IMR-90 (cell line): Measurements from ENCODE around the gene UNC79. TPM values are rescaled to one million over a fixed set of nuclear protein-coding genes. Genes with fewer than 3 reads are reported as not detected.

Source experiments
- ATAC-seq: fragments of 200-7000 bp; cut with Tn5 transposase; 2 replicates; pipeline ENCODE4 v1.9.1; 2020; ENCODE audit warnings: low read depth, mild to moderate bottlenecking, moderate library complexity
- BruUV-seq: library from RNA; stranded (reverse); fragments of 400-500 nt; replicated peaks from 2 replicates; lab custom pipeline; 2021; lab: Mats Ljungman, UMichigan
- CTCF ChIA-PET: fragments of 300-600 bp; formaldehyde crosslinking; extraction: SDS; loops from one replicate; lab custom pipeline; 2021; ENCODE audit warnings: antibody characterized with exemption; lab: Yijun Ruan, JAX
- POLR2A ChIA-PET: fragments of 300-600 bp; sonication (Branson Sonifier 250); formaldehyde crosslinking; loops from one replicate; lab custom pipeline; 2022; ENCODE audit warnings: antibody characterized with exemption; ENCODE audit not compliant: unreplicated experiment; lab: Charles Lee
- DNase-seq: peaks from one replicate; pipeline ENCODE4 v3.0.0; 2013
- H2AFZ ChIP-seq: replicated peaks from 2 replicates; pipeline ENCODE3; 2013; ENCODE audit warnings: low read length, mild to moderate bottlenecking; ENCODE audit not compliant: poor library complexity
- H2AK5ac ChIP-seq: 2 replicates; pipeline ENCODE4 v1.6.1; 2013; ENCODE audit warnings: low read depth, low read length, inconsistent platforms
- H2AK9ac ChIP-seq: replicated peaks from 2 replicates; pipeline ENCODE3; 2013; ENCODE audit warnings: mild to moderate bottlenecking, low read depth, low read length, moderate library complexity; ENCODE audit not compliant: poor library complexity
- H2BK120ac ChIP-seq: 2 replicates; pipeline ENCODE4 v1.6.1; 2013; ENCODE audit warnings: low read depth, low read length, inconsistent platforms
- H2BK15ac ChIP-seq: 3 replicates; pipeline ENCODE4 v1.6.1; 2013; ENCODE audit warnings: low read depth, low read length, inconsistent platforms
- H2BK20ac ChIP-seq: 2 replicates; pipeline ENCODE4 v1.6.1; 2013; ENCODE audit warnings: low read depth, mild to moderate bottlenecking, inconsistent platforms, low read length, moderate library complexity
- H2BK5ac ChIP-seq: 2 replicates; pipeline ENCODE4 v1.6.1; 2013; ENCODE audit warnings: mild to moderate bottlenecking, low read depth, low read length, inconsistent platforms; ENCODE audit not compliant: poor library complexity, severe bottlenecking
- H3K14ac ChIP-seq: replicated peaks from 2 replicates; pipeline ENCODE4 v1.6.1; 2013; ENCODE audit warnings: low read depth, low read length, inconsistent platforms
- H3K18ac ChIP-seq: 2 replicates; pipeline ENCODE4 v1.6.1; 2013; ENCODE audit warnings: low read depth, low read length, control low read depth
- H3K23ac ChIP-seq: 2 replicates; pipeline ENCODE4 v1.6.1; 2013; ENCODE audit warnings: low read depth, low read length, inconsistent platforms
- H3K27ac ChIP-seq: 2 replicates; pipeline ENCODE4 v1.5.1; 2013; ENCODE audit warnings: mild to moderate bottlenecking, control low read depth, low read length; ENCODE audit not compliant: insufficient read depth
- H3K27me3 ChIP-seq: 2 replicates; pipeline ENCODE4 v1.6.1; 2013; ENCODE audit warnings: low read length; ENCODE audit not compliant: control insufficient read depth, insufficient read depth
- H3K36me3 ChIP-seq: 2 replicates; pipeline ENCODE4 v1.6.1; 2013; ENCODE audit warnings: low read length, mixed read lengths; ENCODE audit not compliant: control insufficient read depth, insufficient read depth
- H3K4ac ChIP-seq: 2 replicates; pipeline ENCODE4 v1.6.1; 2013; ENCODE audit warnings: low read depth, low read length, inconsistent platforms
- H3K4me1 ChIP-seq: 2 replicates; pipeline ENCODE4 v1.6.1; 2013; ENCODE audit warnings: low read length, mixed read lengths; ENCODE audit not compliant: control insufficient read depth, insufficient read depth
- H3K4me2 ChIP-seq: 2 replicates; pipeline ENCODE4 v1.6.1; 2013; ENCODE audit warnings: low read depth, mild to moderate bottlenecking, control low read depth, low read length, moderate library complexity
- H3K4me3 ChIP-seq: 2 replicates; pipeline ENCODE4 v1.5.1; 2013; ENCODE audit warnings: low read depth, mild to moderate bottlenecking, control low read depth, low read length, moderate library complexity; ENCODE audit not compliant: insufficient read depth
- H3K56ac ChIP-seq: 2 replicates; pipeline ENCODE4 v1.6.1; 2013; ENCODE audit warnings: low read length, inconsistent platforms; ENCODE audit not compliant: insufficient read depth; ENCODE audit errors: extremely low read depth
- H3K79me1 ChIP-seq, 2 experiments: 2 replicates each; pipeline ENCODE4 v1.6.1; 2013; ENCODE audit warnings: low read length in 2 of 2, inconsistent platforms in 1 of 2, low read depth in 1 of 2
- H3K9ac ChIP-seq: 2 replicates; pipeline ENCODE4 v1.6.1; 2013; ENCODE audit warnings: low read depth, low read length, control low read depth
- H3K9me1 ChIP-seq: 2 replicates; pipeline ENCODE4 v1.6.1; 2013; ENCODE audit warnings: low read length, inconsistent platforms; ENCODE audit not compliant: insufficient read depth
- H3K9me3 ChIP-seq: 2 replicates; pipeline ENCODE4 v1.6.1; 2013; ENCODE audit warnings: low read length; ENCODE audit not compliant: control insufficient read depth, insufficient read depth
- H4K20me1 ChIP-seq: 2 replicates; pipeline ENCODE4 v1.6.1; 2013; ENCODE audit warnings: low read length, inconsistent platforms; ENCODE audit not compliant: insufficient read depth
- H4K5ac ChIP-seq: 2 replicates; pipeline ENCODE4 v1.6.1; 2013; ENCODE audit warnings: mild to moderate bottlenecking, low read depth, low read length, control low read depth
- H4K8ac ChIP-seq, 2 experiments: 2 replicates each; pipeline ENCODE4 v1.6.1; 2013; ENCODE audit warnings: low read depth in 2 of 2, low read length in 2 of 2, control low read depth in 1 of 2, inconsistent platforms in 1 of 2
- H4K91ac ChIP-seq: 2 replicates; pipeline ENCODE4 v1.6.1; 2013; ENCODE audit warnings: low read depth, low read length, inconsistent platforms; ENCODE audit not compliant: insufficient read depth
- CHD1 ChIP-seq: IDR thresholded peaks from 2 replicates; pipeline ENCODE4 v1.6.1; 2012; ENCODE audit warnings: low read depth, low read length, improper control_type of control experiment
- MAFK ChIP-seq: IDR thresholded peaks from 2 replicates; pipeline ENCODE4 v1.6.1; 2012; ENCODE audit warnings: low read depth, low read length, improper control_type of control experiment
- MAZ ChIP-seq: IDR thresholded peaks from 2 replicates; pipeline ENCODE4 v1.6.1; 2012; ENCODE audit warnings: low read depth, mild to moderate bottlenecking, low read length, improper control_type of control experiment, moderate library complexity, borderline replicate concordance
- MXI1 ChIP-seq: IDR thresholded peaks from 2 replicates; pipeline ENCODE4 v1.6.1; 2012; ENCODE audit warnings: low read depth, mild to moderate bottlenecking, low read length, moderate library complexity, borderline replicate concordance
- NFE2L2 ChIP-seq: fragments of 150-350 bp; IDR thresholded peaks from 2 replicates; pipeline ENCODE4 v1.6.1; 2016; ENCODE audit warnings: low read depth, mild to moderate bottlenecking, low read length
- POLR2A ChIP-seq: IDR thresholded peaks from 2 replicates; pipeline ENCODE4 v1.6.1; 2012; ENCODE audit warnings: mild to moderate bottlenecking, low read depth, low read length
- RFX5 ChIP-seq: IDR thresholded peaks from 2 replicates; pipeline ENCODE4 v1.8.0; 2012; ENCODE audit warnings: low read depth, mild to moderate bottlenecking, low read length, moderate library complexity
- WGBS, 2 experiments: methylation state at CpG; one replicate each; pipeline versions ENCODE4 v1.1.5 to v1.1.7; 2013; ENCODE audit warnings: missing lambda C conversion rate in 2 of 2; ENCODE audit not compliant: insufficient read length in 1 of 2; ENCODE audit errors: extremely low coverage in 2 of 2; 5-methylcytosine and 5-hydroxymethylcytosine counted together
- dilution Hi-C: fragments of 300-500 bp; cut with HindIII; formaldehyde crosslinking; loops from one replicate; pipeline ENCODE4 v1.14.3; 2018; ENCODE audit warnings: low sequenced_read_pairs; ENCODE audit not compliant: unreplicated experiment
- in situ Hi-C: fragments of 300-500 bp; cut with MboI; formaldehyde crosslinking; loops from 3 replicates; pipeline ENCODE4 v1.14.3; 2019; ENCODE audit warnings: low sequenced_read_pairs, inconsistent platforms, mixed read lengths
- intact Hi-C: fragments of 100-400 bp; cut with micrococcal nuclease; formaldehyde crosslinking; loops from 2 replicates; pipeline ENCODE4 v1.10.0; 2022
- polyA plus RNA-seq, 3 experiments: library from polyadenylated mRNA; depleted of rRNA; stranded (reverse); fragments of >200 nt; gene quantifications; 2 replicates each; pipeline ENCODE4 v1.2.3, GENCODE V29; 2012; ENCODE audit warnings: low replicate concordance in 1 of 3
- total RNA-seq: library from RNA; depleted of rRNA; stranded (reverse); fragments of >200 nt; gene quantifications from 2 replicates; pipeline ENCODE4 v1.2.3, GENCODE V29; 2012
- TF ChIP-seq, protein P1 (sequence below): conservative IDR thresholded peaks from 2 replicates; pipeline ENCODE4 v1.5.1; 2012; ENCODE audit warnings: mild to moderate bottlenecking, low read depth, low read length, improper control_type of control experiment
- TF ChIP-seq, protein P2 (sequence below): fragments of 150-350 bp; IDR thresholded peaks from 2 replicates; pipeline ENCODE4 v1.6.1; 2016; ENCODE audit warnings: low read depth, mild to moderate bottlenecking, low read length, moderate library complexity, borderline replicate concordance

Gene UNC79
- total and polyA plus RNA-seq, 2 of the 4 experiments (the other 2 are of a cell fraction), result under 0.01 TPM

DNA sequence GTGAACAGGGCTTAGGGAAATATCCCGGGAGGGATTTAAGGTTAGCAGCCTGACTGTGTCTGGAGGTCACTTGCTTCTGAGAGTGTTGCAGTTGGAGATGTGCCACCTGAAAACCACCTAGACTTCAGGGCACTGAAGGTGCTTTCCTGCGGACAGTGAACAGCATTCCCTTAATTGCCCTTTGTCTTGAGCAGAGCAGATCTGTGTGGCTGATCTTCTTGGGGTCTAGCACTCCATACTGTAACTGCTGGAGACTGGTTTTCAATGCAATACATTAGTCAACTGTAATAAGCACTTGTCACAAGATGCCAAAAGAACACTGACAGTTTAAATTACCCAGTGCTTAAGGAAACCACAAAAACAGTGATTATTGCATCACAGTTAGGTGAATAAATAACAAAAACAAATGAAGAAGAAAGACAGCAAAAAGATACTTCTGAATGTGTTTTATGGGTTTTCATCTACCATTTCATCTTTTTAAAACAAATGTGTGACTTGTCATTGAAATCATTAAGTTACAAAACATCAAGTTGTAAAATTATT lies 245.7 kb downstream of the UNC79 start:
- Histone ChIP-seq H3K9ac (no peak overlapping the region), H3K9me1 (no peaks in the 10 kb centered on the region), H2AK5ac (no peak overlapping the region), H2BK15ac (no peak overlapping the region), H2BK5ac (no peak overlapping the region), H2BK120ac (no peak overlapping the region), H4K8ac (no peak overlapping the region), H2AFZ (no peak overlapping the region), H3K4ac (no peak overlapping the region), H3K79me1 (no peaks in the 10 kb centered on the region), H3K56ac (no peak overlapping the region), H4K20me1 (no peaks in the 10 kb centered on the region), H3K14ac (no peak overlapping the region), H4K91ac (no peak overlapping the region), H3K4me3 (no peak overlapping the region), H3K36me3 (no peaks in the 10 kb centered on the region), H2BK20ac (no peak overlapping the region), H4K5ac (no peak overlapping the region), H3K27me3 (no peaks in the 10 kb centered on the region), H3K18ac (no peak overlapping the region), H2AK9ac (no peak overlapping the region), H3K23ac (no peak overlapping the region), H3K9me3 (peaks cover 2% of the 10 kb centered on the region; the same call in 1 of the 2 replicates), H3K4me2 (no peak overlapping the region), H3K27ac (no peak overlapping the region), H3K4me1 (no peaks in the 10 kb centered on the region)
- BruUV-seq, result no TSS peak
- ChIA-PET POLR2A (no interaction called here), CTCF (no interaction called here)
- DNase-seq (no peak), ATAC-seq (no peak)
- in situ Hi-C loops (no loop called here), intact Hi-C loops (no loop called here), dilution Hi-C loops (no loop called here)
- no CpG with 5 or more reads among the region's 2 CpGs for WGBS, 2 experiments
- TF ChIP-seq, protein P1, sequence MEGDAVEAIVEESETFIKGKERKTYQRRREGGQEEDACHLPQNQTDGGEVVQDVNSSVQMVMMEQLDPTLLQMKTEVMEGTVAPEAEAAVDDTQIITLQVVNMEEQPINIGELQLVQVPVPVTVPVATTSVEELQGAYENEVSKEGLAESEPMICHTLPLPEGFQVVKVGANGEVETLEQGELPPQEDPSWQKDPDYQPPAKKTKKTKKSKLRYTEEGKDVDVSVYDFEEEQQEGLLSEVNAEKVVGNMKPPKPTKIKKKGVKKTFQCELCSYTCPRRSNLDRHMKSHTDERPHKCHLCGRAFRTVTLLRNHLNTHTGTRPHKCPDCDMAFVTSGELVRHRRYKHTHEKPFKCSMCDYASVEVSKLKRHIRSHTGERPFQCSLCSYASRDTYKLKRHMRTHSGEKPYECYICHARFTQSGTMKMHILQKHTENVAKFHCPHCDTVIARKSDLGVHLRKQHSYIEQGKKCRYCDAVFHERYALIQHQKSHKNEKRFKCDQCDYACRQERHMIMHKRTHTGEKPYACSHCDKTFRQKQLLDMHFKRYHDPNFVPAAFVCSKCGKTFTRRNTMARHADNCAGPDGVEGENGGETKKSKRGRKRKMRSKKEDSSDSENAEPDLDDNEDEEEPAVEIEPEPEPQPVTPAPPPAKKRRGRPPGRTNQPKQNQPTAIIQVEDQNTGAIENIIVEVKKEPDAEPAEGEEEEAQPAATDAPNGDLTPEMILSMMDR, result no peak
- TF ChIP-seq NFE2L2 (no peak), CHD1 (no peak), MAZ (no peak), RFX5 (no peak), MAFK (no peak), MXI1 (no peak), POLR2A (no peak)
- TF ChIP-seq, protein P2, sequence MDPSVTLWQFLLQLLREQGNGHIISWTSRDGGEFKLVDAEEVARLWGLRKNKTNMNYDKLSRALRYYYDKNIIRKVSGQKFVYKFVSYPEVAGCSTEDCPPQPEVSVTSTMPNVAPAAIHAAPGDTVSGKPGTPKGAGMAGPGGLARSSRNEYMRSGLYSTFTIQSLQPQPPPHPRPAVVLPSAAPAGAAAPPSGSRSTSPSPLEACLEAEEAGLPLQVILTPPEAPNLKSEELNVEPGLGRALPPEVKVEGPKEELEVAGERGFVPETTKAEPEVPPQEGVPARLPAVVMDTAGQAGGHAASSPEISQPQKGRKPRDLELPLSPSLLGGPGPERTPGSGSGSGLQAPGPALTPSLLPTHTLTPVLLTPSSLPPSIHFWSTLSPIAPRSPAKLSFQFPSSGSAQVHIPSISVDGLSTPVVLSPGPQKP, result no peak
